Measurements from ENCODE around the gene UPK3A.

The UPK3A gene
- 0 to 0.24 reads per million in 2 donors for total RNA-seq

DNA sequence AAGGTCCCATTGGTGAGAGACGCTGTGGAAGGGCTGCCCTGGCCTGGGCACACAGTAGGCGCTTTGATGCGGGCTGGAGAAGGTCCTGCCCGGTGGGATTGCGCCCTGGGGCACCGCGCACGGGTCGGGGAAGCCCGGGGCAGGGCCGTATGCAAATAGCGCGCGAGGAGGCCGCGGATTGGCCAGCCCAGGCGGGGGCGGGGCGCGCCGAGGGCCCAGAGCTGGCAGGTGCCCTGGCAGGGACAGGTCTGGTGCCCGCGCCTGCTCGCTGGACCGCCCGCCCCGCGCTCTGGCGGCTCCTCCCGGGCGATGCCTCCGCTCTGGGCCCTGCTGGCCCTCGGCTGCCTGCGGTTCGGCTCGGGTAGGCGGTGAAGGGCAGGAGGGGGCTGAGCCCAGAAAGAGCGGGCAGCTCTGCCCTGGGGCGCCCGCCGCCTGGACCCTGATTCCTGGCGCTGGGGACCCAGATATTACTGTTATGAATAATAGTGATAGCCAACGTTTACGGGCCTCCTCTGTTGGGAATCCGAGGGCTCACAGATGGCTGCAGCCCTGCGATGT lies at the start of gene UPK3A:
TSS of gene UPK3A (plus strand) at position 245 of the 558 bp plus-strand sequence. CDS start at position 310, 65 bp downstream.
- DNase-seq, result peak; percentile 43

- DNase-seq, result no peak
These were observed 49.5 kb upstream of the UPK3A start for GRCh38 chr22:45235101-45235777.

GRCh38 chr22:45235851-45236342 lies 48.9 kb upstream of the UPK3A start:
- no peak for DNase-seq

DNA sequence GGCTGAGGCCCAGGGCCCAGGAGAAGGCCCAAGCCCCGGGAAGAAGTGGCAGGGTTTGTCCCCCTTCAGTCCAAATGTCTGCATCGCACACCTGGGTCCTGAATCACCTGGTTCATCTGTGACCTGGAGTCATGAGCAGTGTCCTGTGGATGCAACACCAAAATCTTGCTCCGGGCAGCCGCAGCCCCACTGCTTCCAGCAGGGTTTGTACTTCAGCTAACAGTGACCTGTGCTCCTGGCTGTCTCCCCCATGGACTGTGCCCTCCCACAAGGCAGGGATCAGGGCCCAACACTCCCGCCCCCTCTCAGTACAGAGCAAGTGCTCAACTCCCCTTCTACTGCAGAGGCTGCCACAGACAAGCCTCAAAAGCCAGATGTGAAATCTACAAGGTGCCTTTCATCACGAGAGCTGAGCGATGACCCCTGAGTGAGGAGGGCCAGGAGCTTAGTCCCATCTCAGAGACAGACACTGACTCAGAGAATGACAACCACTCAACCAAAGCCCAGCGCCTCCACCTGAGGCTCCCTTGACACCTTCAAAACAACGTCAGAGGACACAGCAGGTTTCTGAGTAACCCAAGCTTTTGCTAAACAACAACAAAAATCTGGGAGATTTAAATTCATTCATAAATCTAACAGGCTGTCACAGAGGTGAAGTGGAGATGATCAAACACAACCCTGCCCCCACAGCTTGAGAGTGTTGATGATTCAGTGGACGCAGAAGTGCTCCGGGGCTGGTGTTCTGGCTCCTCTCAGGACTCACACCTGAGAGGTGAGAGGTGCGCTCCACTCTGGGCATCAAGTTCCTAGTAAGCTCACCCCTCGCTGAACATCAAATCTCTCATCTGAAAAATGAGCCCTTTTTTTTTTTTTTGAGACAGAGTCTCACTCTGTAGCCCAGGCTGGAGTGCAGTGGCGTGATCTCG lies 47.4 kb upstream of the UPK3A start:
- DNase-seq, result no peak

- no peak for DNase-seq
These were observed 46.4 kb upstream of the UPK3A start for GRCh38 chr22:45238076-45238956.

GRCh38 chr22:45238957-45239680 lies 45.6 kb upstream of the UPK3A start:
- no peak for DNase-seq

- DNase-seq, result no peak
These were observed 45.1 kb upstream of the UPK3A start for GRCh38 chr22:45239681-45240051.

- DNase-seq, result no peak
These were observed 44.5 kb upstream of the UPK3A start for GRCh38 chr22:45240104-45240809.

DNA sequence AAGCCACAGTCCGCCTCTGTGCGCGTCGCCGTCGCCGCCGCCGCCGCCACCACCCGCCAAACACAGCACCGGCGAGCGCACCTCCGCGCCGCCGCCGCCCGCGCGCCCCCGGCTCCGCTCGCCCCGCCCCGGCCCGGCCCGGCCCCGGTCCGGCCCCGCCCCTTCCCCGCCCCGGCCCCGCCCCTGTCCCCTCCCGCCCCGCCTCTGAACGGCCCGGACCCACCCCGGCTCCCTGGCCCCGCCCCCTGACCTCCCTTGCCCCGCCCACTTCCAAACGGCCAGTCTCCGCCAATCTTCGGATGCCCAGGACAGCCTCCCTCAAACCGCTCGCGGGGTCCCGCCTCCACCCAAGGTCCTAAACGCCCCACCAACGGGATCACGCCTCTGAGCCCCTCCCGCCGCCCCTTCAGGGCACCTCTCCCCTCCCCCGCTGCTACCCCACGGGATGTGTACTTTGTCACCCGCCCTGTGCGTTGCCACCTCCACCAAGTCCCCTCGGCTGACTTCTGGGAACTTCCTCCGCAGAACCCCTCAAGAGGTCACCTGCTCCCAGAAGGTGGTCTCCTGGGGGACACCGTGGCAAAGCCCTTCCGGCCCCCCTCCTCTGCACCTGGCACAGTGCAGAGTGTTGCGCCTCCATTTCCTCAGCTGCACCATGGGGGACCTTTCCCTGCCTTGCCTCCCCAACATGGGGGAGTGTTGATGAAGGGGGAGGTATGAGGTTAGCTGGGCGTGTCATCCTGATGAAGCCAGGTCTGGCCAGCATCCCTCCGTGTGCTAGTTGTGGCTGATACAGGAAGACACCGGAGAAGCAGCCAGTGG lies 43.7 kb upstream of the UPK3A start, which contains the start of gene KIAA0930:
TSS of gene KIAA0930 (minus strand) at position 85 of the 822 bp plus-strand sequence. CDS start 191 bp downstream, outside the sequence.
- DNase-seq, result peak; percentile 86

DNA sequence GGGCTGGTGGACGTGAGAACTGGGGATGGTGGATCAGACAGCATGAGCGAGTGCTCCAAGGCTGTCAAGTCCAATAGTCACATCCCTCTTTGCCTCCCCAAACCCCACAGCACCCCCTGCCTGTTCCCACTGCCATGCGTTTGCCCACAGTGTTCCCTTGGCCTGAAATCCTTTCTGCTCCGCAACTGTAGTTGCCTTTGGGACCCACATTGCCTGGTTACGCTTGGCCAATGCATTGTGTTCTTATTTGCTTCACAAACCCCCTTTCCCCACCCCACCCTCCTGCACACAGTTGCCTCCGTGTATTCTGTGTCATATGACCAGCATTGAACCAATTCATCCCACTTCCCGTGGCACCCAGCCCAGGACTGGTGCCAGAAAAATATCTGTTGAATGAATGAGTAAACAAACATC lies 42.0 kb upstream of the UPK3A start:
- DNase-seq, result no peak

- DNase-seq, result no peak
These were observed 39.8 kb upstream of the UPK3A start for GRCh38 chr22:45244916-45245315.

- DNase-seq, result no peak
These were observed 38.4 kb upstream of the UPK3A start for GRCh38 chr22:45246060-45246985.

- DNase-seq, result no peak
These were observed 35.8 kb upstream of the UPK3A start for GRCh38 chr22:45248832-45249561.

DNA sequence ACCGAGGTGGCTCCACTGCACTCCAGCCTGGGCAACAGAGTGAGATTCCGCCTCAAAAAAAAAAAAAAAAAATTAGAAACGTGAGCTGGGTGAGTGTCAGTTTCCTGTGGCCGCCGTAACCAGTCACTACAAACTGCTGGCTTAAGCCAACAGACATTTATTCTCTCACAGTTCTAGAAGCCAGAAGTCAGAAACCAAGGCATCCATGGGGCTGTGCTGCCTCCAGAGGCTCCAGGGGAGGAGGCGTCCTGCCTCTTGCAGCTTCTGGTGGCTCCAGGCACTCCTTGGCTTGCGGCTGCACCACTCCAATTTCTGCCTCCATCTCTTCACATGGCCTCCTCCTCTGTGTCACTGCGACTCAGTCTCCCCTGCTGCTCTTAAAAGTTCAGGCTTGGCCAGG lies 32.9 kb upstream of the UPK3A start:
- no peak for DNase-seq

DNA sequence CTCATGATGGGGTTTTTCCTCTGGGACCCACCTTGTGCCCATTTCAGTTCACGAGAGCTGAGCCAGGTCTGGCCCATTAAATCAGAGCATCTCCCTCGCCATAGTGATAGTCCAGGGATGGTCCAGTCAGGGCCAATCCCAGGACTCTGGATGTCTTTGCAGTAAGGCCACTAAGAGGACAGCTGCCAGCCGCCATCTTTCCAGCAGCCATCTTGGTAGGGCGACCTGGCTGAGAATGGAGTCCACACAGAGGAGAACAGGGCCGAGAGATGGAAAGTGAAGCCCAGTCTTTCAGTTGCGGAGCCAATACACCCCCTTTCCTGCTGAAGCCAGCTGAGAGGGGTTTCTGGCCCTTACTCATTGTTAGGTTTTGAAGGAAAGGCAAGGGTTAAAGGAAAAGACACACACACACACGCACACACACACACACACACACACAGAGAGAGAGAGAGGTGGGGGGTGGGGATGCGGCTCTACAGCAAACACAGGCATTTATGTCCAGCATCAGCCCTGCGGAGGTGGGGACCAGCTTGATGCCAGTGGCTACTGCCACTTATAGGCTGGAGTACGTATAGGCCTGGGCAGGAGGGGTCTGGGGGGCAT lies 31.6 kb upstream of the UPK3A start:
- DNase-seq, result no peak

GRCh38 chr22:45254388-45254787 lies 30.4 kb upstream of the UPK3A start:
- no peak for DNase-seq

GRCh38 chr22:45254789-45255278 lies 29.9 kb upstream of the UPK3A start:
- no peak for DNase-seq
